ENCODE data around the gene CCL11. TPM values are rescaled to one million over a fixed set of nuclear protein-coding genes. Genes with fewer than 3 reads are reported as not detected.
"Not testable (repeated sequence)": the region's sequence is repeated elsewhere in the genome, so short reads cannot be mapped to it uniquely, and the experiment has no call there.

CCL11 gene
- polyA plus RNA-seq, 1 donor = 0.30 TPM

DNA sequence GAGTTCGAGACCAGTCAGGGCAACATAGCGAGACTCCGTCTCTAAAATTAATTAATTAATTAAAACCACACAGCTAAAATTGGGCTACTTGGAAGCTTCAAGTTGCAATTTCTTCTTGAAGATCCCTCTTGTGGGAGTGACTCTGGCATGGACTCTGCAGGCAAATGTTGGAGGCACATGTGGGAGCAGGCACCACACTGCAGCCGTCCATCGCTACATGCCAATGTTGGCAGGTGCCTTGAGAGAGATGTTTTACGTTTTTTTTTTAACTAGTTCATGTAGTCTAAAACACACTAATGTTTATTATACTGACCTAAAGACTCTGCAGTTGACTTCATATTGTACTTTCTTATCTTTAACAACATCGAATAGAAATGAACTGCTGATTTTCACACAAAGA lies 25.7 kb downstream of the CCL11 start:
- no peak for DNase-seq

DNA sequence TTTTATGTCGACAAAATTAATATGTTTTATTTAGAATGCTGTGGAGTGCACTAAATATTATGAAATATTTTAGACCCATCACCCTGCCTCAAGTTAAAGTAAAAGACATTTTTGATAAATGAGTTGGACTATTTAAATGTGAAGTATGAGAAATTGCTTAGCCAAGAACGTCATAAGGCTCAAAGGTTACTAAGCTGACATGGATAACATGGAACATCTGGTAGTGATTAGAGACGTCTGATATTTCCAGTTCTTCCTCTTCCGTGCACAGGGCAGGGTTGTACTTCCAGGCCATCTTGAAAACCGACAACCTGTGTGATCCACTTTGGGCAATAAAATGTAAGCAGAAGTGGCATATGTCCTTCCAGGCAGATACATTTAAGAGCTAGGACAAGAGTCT lies 26.5 kb downstream of the CCL11 start:
- DNase-seq = no peak

DNA sequence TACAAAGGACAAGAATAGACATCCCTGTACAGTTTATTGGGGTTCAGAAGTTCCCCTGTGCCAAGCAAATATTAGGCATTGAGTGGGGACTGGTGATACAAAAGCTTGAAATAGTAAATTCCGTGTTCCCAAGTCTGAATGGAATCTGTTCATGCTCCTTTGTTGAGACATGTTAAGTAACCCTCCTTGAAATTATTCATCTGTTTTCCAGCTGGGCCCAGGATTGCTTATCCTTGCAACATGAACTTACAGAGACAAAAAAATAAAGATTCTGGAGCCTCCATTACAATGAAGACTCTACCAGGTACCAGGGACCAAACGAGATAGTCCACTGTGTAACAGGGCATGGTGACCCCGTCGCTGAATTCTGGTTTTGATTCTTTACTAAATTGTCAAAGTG lies 27.6 kb downstream of the CCL11 start:
- DNase-seq = no peak

DNA sequence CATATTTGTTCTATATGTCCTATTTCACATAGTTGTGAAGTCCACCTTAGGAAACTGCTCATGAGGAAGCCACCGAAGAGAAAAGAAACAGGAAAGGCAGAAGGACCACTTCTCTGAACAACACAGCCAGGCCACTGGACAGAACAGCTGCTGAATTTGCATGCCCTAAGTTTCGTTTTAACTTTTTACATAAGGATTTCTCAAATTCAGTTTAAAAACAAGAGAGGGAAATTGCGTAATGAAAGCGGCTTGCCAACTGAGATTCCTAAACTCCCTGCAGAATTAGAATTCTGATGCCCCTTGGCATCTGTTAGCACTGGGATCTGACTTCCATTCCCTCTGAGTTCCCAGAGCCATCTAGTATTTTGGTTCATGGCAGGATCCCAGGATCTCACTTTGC lies 28.7 kb downstream of the CCL11 start:
- DNase-seq = no peak

DNA sequence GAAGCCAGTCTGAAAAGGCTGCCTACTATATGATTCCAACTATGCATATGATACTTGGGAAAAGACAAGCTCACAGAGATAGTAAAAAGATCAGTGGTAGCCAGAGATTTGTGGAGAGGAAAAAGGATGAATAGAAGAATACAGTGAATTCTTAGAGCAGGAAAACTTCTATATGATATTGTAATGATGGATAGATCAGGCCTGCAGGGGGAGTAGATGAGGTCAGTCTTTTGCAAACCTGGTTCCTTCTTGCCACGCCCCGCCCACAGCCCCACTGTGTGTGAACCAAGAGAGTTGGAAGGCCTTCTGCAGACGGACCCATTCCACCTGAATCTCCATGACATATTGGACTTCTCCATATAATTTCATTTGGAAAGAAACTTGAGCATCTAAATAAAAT lies 32.9 kb downstream of the CCL11 start:
- DNase-seq = no peak

DNA sequence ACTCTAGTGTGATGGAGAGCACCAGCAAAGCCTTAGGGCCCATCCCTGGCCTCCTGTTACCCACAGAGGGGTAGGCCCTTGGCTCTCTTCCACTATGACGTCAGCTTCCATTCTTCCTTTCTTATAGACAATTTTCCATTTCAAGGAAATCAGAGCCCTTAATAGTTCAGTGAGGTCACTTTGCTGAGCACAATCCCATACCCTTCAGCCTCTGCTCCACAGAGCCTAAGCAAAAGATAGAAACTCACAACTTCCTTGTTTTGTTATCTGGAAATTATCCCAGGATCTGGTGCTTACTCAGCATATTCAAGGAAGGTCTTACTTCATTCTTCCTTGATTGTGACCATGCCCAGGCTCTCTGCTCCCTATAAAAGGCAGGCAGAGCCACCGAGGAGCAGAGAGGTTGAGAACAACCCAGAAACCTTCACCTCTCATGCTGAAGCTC lies 33.5 kb downstream of the CCL11 start, which contains the start of gene CCL8:
Gene CCL8, plus strand, starts transcription at position 397 of the 445 bp plus-strand sequence. CDS start 67 bp downstream, outside the sequence.
- DNase-seq = no peak

DNA sequence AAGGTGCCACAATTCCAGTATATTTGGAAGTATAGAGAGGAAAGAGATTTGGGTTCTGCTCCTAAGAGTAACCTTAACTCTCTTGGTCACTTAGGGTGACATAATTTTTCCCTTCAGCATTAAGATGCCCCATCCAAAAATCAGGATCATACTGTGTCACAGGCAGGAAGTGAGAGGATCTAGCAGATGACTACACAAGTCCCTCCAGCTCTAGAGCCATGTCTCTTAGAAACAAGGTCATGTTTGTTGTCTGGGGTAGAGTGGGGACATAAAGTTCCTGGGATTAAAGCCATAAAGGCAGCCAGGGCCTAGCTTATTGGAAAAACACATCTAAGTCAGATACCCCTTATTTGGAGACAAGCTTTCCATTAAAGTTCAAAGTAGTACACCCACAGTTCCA lies 36.4 kb downstream of the CCL11 start:
- DNase-seq = no peak

DNA sequence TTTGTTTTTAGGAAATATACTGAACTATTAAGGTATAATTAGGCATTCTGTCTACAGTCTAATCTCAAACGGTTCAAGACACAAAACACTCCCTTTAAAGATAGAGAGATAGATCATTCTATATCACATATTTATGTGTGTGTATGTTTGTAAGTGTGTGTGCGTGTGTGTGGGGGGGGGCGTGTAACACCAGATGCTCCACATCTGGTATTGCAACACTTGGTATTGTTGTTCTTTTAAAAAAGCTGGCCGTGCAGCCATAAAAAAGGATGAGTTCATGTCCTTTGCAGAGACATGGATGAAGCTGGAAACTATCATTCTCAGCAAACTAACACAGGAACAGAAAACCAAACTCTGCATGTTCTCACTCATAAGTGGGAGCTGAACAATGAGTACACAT lies 42.0 kb downstream of the CCL11 start:
- DNase-seq = not testable (repeated sequence)

DNA sequence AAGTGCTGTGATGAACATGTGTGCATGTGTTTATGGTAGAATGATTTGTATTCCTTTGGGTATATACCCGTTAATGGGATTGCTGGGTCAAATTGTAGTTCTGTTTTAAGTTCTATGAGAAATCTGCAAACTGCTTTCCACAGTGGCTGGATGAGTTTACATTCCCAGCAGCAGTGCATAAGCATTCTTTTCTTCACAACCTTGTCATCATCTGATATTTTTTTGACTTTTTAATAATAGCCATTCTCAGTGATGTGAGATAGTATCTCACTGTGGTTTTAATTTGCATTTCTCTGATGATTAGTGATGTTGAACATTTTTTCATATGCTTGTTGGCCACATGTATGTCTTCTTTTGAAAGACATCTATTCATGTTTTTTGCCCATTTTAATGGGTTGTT lies 52.2 kb downstream of the CCL11 start:
- no peak for DNase-seq

Other genes with a start within 250 kb of the CCL11 start
- 32.6 TPM for gene CCL2, start 30.5 kb upstream of the CCL11 start, polyA plus RNA-seq (ENCODE audit: insufficient read length)
- gene CCL7, start 15.5 kb upstream of the CCL11 start, polyA plus RNA-seq (ENCODE audit: insufficient read length) = not detected
- 0.46 TPM for gene CCL8, start 33.7 kb downstream of the CCL11 start, polyA plus RNA-seq (ENCODE audit: insufficient read length)
- 0.31 TPM for gene CCL13, start 70.7 kb downstream of the CCL11 start, polyA plus RNA-seq (ENCODE audit: insufficient read length)
- gene CCL1, start 77.5 kb downstream of the CCL11 start, polyA plus RNA-seq (ENCODE audit: insufficient read length) = not detected

All from hindlimb muscle (tissue), 1 donor.